GM18867 (cell line): ENCODE results near the gene TUBA8.
"Not testable (repeated sequence)": the region's sequence is repeated elsewhere in the genome, so short reads cannot be mapped to it uniquely, and the experiment has no call there.

ENCODE experiments used
- ATAC-seq: cut with Tn5 transposase; IDR thresholded peaks from one replicate; pipeline ENCODE4 v1.9.1; 2021; ENCODE audit warnings: mild to moderate bottlenecking, moderate library complexity; ENCODE audit not compliant: unreplicated experiment

The TUBA8 gene

DNA sequence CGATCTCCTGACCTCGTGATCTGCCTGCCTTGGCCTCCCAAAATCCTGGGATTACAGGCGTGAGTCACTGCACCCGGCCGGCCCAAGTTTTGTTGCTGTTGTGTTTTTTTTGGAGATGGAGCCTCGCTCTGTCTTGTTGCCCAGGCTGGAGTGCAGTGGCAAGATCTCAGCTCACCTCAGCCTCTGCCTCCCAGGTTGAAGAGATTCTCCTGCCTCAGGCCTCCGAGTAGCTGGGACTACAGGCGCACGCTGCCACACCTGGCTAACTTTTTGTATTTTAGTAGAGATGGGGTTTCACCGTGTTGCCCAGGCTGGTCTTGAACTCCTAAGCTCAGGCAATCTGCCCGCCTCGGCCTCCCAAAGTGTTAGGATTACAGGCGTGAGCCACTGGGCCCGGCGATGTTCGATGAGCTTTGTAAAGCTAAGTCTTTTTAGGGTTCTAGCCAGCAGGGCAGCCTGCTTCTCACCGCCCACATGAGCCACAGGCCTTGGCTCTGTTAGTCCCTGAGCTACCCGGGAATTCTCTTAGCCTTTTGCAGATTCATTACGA is 12.9 kb downstream of the TUBA8 start:
- not testable (repeated sequence) for ATAC-seq

DNA sequence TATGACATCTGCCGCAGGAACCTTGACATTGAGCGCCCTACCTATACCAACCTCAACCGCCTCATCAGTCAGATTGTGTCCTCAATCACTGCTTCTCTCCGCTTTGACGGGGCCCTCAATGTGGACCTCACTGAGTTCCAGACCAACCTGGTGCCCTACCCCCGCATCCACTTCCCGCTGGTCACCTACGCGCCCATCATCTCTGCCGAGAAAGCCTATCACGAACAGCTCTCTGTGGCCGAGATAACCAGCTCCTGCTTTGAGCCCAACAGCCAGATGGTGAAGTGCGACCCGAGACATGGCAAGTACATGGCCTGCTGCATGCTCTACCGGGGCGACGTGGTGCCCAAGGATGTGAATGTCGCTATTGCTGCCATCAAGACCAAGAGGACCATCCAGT is 16.0 kb downstream of the TUBA8 start:
- no peak for ATAC-seq

DNA sequence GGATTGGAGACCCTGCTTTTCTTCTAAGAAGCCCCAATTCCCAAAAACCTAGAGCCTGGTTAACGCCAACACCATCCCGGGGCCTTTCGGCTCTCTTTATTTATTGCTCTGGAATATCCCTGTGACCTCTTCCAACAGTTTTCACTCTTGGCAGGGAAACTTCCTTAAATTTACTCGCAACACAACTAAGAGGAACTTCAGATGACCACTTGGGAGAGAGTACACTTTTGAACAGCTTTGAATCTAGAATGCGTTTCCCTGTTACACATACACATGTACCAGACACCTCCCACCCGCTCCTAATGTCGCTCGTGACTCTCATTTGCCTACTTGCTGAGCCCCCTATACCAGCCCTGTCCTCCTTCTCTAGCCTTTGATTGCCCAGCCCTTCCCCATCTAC is 19.4 kb downstream of the TUBA8 start:
- ATAC-seq: no peak

DNA sequence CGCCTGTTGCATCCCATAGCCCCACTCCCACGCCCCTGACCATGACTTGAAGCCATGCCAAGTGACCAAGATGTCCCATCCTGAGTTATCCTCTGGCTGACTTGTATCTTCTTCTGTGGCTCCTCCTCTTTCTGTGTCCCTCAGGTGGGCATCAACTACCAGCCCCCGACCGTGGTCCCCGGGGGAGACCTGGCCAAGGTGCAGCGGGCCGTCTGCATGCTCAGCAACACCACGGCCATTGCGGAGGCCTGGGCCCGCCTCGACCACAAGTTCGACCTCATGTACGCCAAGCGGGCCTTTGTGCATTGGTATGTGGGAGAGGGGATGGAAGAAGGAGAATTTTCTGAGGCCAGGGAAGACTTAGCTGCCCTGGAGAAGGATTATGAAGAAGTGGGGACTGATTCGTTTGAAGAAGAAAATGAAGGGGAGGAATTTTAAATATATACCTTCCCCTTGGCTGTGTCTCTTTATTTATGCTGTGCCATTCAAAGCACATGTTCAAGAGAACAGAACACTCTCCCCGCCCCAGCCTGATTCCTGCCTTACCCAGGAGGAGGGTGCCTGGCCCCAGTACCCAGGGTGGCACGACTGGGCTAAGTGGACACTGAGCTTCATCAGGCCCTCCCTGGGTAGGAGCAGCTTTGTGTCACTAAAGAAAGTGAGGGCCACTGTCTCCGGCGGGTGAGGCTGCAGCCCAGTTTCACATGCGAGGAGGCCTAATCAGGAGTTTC is 20.3 kb downstream of the TUBA8 start:
- no peak for ATAC-seq

DNA sequence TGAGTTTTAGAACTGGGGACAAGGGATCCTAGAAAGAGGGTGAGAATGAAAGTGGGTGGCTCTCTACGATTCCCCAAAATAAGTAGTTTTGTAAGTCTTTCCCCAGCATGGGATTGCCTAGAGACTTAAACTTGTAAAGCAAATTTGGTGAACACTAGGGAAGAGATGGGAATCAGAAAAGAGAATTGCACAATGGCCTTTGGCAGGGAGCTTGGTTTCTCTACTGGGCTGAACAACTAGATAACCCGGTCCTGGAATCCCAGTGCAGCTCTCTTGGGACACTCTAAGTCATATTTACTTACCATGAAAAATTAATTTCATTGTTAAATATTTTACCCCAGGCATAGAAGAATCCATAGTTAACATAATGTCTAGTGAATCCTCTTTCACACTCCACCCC is 22.8 kb downstream of the TUBA8 start:
- ATAC-seq: no peak

DNA sequence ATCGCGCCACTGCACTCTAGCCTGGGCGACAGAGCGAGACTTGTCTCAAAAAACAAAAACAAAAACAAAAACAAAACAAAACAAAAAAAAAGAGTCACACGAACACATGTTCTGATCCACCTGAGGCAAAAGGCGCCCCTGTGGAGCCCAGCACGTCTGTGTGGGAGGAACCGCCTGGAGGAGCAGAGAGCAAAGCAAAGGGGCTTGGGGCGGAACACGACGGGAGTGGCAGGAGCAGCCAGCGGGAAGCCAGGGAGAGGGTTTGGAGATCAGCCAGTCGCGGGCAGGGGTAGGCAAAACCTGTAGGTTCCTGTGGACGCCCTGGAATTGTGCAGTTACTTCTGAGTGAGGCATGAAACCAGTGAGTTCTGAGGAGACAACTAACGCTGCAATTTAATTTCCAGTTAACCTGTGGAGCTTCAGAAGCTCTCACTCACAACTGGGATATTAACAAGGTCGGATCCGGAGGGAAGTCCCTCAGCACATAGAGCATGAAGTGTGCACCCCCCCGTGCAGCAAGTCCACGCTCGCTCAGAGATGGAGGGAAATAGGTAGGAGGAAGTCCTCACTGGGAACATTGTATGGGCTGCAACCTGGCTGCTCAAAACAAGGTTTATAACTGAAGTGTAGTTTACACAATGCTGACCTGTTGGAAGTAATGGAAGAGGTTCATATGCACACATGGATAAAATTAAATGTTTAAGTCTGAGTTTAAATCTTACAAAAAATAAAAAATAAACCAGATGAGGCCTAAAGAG is 26.1 kb downstream of the TUBA8 start:
- no peak for ATAC-seq

DNA sequence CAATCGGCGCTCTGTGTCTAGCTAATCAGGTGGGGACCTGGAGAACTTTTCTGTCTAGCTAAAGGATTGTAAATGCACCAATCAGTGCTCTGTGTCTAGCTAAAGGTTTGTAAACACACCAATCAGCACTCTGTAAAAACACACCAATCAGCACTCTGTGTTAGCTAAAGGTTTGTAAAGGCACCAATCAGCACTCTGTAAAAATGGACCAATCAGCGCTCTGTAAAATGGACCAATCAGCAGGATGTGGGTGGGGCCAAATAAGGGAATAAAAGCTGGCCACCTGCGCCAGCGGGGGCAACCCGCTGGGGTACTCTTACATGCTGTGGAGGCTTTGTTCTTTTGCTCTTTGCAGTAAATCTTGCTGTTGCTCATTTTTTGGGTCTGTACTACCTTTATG is 30.4 kb downstream of the TUBA8 start:
- ATAC-seq: not testable (repeated sequence)

DNA sequence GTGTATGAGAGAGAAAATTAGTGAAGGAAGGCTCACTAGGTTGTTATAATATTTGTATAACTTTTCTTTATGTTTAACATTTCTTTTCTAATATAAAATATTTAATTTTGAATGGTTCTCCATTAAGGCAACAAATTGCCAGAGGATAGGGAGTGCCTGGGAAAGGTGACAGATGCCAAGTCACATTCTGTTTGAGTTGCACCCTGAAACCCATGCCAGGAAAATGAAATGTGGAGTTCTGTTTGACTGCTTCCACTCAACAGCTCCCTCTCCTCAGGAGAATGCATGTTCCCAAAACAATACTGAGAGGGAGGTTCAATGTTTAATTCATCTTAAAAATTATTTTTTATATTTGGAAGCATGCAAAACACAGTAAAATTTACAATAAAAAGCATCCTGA is 33.5 kb downstream of the TUBA8 start:
- no peak for ATAC-seq

DNA sequence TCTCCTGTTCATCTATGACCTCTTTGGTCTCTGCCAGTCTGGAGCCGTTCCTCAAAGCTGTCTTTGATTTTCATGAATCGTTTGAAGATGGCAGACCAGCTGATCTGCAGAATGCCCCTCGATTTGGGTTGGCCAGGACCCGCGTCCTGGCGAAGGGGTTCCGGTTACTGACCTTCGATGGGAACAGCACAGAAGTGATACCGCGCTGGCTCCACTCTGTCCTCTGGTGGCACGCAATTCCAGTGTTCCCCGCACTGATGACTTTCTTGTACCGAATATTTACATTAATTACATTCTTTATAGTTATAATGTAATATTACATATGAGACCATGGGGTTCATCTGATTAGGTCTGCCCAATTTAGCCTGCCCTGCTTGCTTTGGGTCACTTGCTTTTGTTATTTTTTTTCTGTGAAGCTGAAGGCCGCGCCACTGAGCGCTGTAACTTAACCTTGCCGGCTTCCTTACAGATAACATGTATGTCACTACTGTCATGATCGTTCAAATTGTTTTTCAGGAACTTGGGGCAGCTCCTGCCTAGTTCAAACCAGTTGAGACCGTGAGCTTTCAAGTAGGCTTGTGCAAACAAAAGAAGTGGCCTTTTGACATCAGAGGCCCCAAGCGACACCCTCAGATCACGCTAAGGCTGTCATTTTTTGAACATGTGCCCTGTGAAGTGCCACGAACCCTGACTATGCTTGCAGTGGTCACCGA is 35.2 kb downstream of the TUBA8 start:
- ATAC-seq: no peak

DNA sequence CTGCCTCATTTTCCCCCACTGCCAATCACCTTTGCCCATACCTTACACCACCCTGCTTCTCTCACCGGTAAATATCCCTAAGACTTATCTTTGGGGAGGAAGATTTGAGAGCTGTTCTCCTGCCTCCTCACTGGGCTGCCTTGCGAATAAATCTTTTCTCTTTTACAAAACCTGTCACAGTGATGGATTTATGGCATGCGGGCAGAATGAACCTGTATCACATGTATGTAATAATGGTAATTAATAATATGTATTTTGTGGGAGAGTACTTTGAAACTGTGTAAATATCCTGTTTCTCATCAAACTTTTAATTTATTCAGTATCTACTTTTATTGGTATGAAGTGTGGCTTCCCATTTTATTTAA is 35.8 kb downstream of the TUBA8 start:
- no peak for ATAC-seq

DNA sequence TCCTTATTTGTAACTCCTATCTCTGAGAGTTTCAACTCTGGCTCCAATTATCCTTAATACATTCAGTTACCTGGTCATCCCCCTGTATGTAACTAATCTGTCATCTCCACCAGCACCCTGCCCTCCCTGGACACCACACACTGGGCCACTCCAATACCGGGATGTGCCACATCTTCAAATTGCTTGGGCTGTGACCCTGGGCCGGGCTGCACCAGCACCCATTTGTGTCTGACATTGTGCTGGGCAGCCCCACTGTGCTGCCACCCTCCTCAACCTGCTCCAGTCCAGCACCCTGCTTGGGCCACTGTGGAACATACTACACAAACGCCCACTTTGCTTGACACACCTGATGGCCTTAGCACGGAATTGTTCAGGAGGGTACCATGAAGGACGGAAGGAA is 37.2 kb downstream of the TUBA8 start:
- no peak for ATAC-seq

DNA sequence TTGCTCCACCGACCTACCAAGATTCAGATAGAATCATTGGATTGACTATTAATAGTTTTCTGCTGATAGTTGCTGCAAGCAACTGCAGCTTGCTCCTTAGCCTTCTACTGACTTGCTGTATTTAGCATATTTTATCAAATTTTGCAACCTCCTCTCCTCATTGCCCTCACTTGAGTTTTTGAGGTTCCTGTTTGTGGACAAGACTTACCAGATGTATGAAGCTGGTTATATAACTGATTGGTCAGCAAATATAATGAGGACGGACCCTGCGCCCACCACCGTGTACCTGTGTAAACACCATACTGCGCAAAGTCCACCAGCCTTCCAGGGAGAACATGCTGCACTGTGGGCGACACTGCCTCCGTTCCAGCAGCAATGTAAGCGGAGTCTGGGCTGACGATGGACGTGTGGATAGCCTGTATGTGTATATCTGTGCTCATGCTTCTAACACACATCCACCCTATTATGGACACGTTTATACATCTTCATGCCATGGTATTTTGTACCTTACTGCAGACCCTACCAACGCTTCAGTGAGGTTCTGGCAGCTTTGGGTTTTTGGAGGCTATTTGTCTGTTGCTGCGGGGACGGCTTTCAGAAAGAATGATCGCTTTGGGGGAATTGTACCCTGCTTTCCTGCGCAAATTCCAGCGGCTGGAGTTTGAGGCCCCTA is 37.8 kb downstream of the TUBA8 start:
- ATAC-seq: no peak

DNA sequence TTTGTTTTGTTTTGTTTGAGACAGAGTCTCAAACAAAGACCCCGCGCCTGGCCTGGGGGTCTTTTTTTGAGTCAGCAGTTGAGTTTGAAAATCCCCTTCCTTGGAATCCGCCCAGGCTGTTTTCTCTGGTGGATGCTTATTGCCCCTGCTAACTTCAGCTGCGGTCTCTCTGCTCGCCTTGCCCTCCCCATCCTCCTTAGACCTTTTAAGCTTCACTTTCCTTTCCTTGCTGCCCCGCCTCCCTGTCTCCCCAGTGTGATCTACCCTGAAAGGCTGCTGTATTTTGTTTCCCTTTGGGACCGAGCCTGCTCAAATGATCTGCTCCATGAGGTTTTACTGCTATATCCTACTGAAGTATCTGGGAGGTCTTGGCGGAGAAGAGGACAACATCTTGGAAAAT is 41.9 kb downstream of the TUBA8 start:
- ATAC-seq: no peak

DNA sequence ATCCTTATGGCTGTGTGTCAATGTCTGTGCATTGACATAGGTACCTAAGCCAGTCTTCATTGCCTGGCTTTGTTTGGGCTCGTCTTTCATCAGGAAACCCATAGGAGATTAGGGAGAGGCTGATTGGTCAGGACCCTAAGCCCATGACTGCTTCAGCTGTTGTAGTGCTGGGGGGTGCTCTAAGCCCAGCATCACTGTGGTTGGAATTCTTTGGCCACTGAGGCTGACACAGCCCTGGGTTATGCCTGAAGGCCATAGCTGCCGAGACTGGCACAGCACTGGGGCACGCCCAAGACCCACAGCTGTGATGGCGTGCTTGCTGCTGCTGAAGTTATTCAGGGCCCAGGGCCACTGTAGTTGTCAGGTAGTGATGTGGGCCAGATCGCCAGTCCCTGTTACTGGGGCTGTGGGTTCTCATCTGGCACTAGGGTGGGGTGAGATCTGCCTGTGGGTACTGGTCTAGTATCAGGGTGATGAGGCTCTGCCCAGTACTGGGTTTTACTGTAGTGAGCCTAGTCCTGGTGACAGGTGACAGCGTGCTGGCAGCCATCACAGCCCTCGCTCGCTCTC is 44.3 kb downstream of the TUBA8 start:
- no peak for ATAC-seq

DNA sequence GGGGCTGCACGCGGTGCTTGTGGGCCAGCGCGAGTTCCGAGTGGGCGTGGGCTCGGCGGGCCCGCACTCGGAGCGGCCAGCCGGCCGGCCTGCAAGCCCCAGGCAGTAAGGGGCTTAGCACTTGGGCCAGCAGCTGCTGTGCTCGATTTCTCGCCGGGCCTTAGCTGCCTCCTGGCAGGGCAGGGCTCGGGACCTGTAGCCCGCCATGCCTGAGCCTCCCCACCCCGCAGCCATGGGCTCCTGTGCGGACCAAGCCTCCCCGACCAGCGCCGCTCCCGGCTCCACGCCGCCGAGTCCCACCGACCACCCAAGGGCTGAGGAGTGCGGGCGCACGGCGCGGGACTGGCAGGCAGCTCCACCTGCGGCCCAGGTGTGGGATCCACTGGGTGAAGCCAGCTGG is 44.9 kb downstream of the TUBA8 start:
- not testable (repeated sequence) for ATAC-seq

DNA sequence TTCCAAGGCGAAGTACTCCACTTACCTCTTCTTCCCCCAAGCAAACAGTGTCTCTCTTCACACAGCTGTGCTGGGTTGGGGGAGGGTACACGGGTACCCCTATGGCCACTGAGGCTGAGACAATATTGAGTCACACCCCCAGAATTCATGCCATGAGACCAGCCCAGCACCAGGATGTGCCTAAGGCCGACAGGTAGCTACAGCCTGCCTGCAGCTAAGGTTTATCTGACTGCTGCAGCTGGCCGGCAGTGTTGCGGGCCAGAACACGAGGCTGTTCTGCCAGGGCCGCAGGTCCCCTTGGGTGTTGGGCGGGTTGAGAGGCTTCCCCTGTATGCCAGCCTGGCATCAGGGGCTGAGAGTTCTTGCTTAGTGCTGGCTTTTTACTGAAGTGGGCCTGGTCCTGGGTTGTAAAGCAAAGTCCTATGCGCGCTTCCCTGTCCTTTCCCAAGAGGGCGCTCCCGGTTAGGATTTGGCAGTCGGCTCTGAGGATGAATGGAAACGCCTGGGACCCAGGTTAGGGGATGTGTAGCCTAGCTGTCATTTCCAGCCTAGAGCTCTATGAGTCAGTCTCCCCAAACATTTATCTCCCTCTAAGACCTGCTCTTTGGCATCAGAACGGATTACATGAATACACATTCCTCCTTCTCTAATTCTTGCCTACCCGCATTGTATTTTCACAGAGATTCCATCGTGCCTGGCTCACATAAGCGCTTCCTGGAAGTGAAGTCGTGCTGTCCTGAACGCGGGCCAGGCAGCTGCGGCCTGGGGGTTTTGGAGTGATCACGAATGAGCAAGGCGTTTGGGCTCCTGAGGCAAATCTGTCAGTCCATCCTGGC is 46.5 kb downstream of the TUBA8 start:
- no peak for ATAC-seq

DNA sequence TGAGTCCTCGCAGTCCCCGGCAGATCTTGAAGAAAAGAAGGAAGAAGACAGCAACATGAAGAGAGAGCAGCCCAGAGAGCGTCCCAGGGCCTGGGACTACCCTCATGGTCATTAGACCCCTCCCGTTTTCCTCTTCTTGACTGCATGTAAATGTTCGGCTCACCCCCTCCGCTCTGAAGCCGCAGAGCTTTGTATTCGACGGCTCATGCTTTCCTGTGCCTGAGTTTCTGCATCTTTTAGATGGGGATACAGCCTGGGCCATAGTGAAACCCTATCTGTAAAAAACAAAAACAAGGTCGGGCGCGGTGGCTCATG is 47.1 kb downstream of the TUBA8 start:
- no peak for ATAC-seq

DNA sequence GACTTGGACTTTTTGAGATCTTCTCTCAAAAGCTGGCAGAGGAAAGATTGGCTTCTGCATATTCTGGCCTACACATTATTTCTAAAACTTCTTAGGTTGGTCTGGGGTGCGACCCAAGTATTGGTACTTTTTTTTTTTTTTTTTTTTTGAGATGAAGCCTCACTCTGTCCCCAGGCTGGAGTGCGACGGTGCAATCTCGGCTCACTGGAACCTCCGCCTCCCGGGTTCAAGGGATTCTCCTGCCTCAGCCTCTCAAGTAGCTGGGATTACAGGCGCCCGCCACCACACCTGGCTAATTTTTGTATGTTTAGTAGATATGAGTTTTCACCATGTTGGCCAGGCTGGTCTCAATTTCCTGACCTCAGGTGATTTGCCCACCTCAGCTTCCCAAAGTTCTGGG is 50.0 kb downstream of the TUBA8 start:
- not testable (repeated sequence) for ATAC-seq

DNA sequence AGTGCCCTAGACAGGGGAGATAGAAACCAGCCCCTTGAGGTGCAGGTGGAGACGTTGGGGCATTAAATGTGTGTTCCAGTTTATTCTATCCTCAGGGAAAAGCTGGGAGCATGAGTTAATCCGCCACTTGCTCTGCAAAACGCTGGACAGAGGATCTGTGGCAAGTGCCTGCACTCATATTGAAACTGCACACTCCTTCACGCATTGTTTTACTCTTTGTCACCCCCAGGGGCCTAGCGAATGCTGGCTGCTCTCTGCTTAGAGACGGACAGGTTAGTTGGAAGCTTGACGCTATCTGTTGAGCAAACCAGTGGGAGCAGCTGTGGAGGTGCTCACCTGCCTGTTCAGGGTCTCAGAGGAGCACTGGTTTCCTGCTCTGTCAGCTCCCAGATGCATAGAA is 53.2 kb downstream of the TUBA8 start:
- not testable (repeated sequence) for ATAC-seq

DNA sequence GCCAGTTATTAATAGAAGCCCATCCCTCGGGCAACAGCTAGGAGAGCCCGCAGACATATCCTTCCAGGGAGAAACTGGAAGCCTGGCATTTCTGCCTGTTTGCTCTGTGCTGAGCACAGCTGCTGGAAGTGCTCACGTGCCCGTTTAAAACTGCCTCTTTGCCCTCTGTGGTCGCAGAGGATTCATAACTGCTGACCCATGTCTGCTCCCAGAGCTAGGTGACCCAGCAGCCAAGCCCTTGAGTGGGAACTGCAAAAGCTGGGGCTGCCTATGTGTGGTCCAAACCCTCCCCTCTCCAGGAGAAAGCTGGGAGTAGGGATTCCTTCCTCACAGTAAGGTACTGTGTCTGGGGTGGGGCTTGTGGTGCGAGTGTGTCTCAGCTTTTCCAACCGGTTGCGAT is 54.0 kb downstream of the TUBA8 start:
- ATAC-seq: not testable (repeated sequence)
